HG03060 (cell line): Measurements from ENCODE around the gene CIB4.
"Not testable (repeated sequence)": the region's sequence is repeated elsewhere in the genome, so short reads cannot be mapped to it uniquely, and the experiment has no call there.

Experiments
- ATAC-seq: cut with Tn5 transposase; IDR thresholded peaks from one replicate; pipeline ENCODE4 v1.9.1; 2021; ENCODE audit warnings: low read depth, moderate number of reproducible peaks; ENCODE audit not compliant: unreplicated experiment

The CIB4 gene

DNA sequence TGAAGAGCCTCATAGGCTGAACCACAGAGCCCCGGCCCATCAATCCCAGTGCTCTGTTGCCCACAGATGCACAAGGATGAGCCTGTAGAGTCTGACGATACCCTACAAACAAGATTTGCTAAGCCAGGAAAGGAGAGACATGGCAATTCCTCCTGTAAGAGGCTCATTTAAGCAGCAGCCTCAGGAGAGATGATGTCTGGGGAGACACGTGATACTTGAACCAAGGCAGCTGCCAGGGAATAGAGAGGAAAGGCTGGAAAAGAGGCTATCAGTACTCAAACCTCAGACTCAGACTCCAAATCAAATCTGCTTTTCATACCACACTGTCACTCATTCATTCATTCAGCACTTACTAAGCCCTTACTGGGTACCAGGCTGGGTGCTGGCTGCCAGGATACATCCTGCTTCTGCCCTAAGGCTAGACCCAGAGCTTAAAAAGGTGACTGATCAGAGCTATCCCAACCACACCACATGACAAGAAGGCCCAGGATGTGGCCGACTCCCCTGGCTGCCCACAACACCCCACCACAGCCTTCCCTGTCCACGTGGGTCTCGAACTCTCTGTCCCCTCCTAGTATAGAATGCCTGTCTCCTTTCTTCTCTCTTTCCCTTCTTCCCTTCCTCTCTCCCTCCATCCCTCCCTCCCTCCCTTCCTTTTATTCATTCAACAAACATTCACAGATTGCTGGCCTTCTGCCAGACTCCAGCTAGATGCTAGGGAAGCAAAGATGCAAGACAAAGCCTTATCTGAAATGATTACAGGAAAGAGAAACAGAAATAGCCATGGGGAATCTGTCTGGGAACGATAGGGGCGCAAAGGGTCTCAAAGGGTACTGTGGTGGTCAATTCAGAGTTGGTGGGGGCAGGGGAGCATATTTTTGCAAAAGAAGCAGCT lies 27.9 kb upstream of the CIB4 start:
- no peak for ATAC-seq

DNA sequence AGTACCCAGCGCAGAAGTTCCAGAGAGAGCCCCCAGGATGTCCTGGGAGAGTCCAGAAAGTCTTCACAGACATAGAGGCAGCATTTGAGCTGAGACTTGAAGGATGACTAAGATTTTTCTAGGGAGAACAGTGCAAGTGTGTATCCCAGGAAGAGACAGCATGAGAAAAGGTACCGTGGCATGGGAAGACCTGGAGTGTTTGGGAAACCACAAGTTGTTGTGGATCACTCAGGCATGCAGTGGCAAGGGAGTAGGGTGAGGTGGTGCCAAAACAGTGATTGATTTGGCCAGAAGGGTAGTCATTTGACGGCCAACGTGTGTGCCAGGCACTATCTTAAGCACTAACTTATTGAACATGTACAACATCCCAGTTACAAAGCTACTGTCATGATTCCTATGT lies 26.9 kb upstream of the CIB4 start:
- no peak for ATAC-seq

- ATAC-seq = no peak
Measured at GRCh38 chr2:26666671-26667070, 25.5 kb upstream of the CIB4 start.

GRCh38 chr2:26665296-26665695 lies 24.1 kb upstream of the CIB4 start:
- not testable (repeated sequence) for ATAC-seq

- ATAC-seq = no peak
Measured at GRCh38 chr2:26660363-26660962, 19.3 kb upstream of the CIB4 start.

DNA sequence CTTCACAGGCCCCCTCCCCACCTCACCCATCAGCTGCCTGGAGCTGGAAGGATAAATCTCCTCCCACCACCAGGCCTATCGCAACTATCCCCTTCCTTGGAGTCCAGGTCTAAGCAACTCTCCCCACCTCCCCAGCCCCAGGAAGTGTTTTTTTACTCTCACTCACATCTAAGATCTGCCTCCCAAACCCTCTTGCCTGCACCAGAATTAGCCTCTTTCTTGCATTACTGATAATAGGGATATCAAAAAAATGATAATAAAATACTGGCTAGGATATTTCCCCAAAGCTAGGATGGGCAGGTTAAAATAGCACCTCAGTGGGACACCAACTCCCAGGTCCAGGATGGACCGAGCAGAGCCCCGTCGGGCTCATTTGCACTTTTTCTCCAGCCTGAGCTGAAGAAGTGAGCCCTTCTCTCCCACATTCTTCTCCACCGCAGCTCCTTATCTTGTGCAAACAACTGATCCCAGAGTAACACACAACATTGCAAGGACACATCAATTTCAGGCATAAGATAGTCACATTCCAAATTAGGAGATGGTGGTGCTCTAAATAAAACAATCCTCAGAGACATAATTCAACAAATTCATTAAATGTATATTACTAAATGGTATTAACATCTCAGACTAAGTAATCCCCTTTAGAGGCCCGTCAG lies 17.7 kb upstream of the CIB4 start:
- ATAC-seq = no peak

GRCh38 chr2:26657265-26657664 lies 16.1 kb upstream of the CIB4 start:
- no peak for ATAC-seq

GRCh38 chr2:26655611-26656195 lies 14.5 kb upstream of the CIB4 start:
- no peak for ATAC-seq

GRCh38 chr2:26655120-26655519 lies 14.0 kb upstream of the CIB4 start:
- ATAC-seq = not testable (repeated sequence)

DNA sequence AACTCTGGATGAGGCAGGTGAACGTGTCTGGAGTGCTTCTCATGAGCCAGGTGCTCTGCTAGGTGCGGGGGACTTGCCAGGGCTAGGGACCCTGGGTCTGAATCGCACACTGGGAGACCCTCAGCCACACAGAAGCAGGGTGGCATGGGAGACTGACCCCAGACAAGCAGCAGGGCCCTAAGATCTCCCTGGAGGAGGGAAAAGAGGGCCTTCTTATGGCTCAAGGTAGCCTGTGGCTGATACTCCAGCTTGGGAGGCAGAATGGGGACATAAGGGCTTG lies 12.8 kb upstream of the CIB4 start:
- no peak for ATAC-seq

DNA sequence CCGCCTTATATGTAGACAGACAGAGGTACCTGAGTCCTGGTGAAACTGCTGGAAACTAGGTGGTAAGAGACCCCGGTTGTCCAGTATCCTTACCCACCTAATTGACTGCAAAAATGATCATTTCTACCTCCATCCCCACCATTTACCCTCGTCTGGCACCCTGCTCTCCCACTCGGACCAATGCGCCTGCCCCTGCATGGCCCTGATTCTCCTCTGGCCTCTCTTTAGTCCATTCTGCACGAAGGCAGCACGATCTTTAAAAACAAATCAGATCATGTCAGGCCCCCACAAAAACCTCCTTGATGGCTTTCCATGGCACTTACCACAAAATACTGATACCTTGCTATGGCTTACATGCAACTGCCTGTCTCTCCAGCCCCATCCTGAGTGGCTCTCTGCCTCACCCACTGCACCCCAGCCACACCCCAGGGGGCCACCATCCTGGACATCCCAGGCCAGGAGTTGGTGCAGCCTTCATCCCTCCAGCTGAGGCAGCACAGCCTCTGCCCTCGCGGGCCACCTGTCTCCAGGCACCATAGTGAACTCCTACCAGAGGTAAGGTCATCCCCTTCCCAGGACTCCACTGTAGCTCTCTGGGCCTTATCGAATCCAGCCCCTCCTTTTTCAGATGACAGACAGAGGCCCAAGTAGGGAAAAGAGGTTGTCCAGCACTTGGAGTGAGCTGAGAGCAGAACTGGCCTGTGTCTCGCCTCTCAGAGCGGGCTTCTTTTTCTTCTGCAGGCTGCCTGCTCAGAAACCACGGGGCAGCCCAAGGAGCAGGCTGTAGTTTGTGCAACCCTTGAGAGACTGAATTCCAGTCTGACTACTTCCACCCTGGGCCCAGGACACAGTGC lies 12.3 kb upstream of the CIB4 start:
- no peak for ATAC-seq

GRCh38 chr2:26652361-26653041 lies 11.3 kb upstream of the CIB4 start:
- ATAC-seq = no peak

- ATAC-seq = no peak
Measured at GRCh38 chr2:26651799-26652198, 10.6 kb upstream of the CIB4 start.

- ATAC-seq = no peak
Measured at GRCh38 chr2:26651470-26651771, 10.3 kb upstream of the CIB4 start.

- ATAC-seq = no peak
Measured at GRCh38 chr2:26650713-26651469, 9.7 kb upstream of the CIB4 start.

DNA sequence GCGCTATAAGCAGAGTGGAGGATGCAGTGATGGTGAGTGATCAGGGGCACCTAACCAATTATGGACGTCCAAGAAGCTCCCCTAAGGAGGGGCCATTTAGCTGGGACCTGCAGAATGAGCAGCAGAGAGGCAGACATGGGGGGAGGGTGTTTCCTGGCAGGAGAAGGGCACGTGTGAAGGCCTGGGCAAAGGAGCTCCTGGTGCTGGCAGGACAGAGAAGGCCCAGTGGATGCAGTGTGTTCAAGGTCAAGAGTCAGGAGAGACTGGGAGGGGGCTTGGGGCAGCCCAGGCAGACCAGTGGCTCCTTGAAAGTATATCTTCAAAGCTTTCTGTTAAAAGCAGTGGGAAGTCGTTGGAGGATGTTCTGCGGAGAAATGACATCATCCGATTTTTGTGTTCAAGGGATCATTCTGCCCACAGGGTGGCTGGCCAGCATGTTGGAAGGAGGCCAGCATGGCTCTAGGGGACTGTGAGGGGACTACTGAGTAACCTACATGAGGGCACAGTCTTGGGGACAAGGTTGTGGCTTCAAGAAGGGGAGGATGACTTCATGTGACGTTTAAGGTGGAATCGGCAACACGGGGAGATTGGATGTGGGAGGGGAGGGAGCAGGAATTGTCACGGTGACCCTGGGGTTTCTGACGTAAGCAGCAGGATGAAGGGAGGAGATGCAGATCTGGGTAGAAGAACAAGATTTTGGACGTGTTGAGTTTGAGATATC lies 9.0 kb upstream of the CIB4 start:
- no peak for ATAC-seq

GRCh38 chr2:26649322-26649721 lies 8.2 kb upstream of the CIB4 start:
- ATAC-seq = no peak

- no peak for ATAC-seq
Measured at GRCh38 chr2:26648516-26648915, 7.3 kb upstream of the CIB4 start.

GRCh38 chr2:26647981-26648380 lies 6.8 kb upstream of the CIB4 start:
- ATAC-seq = no peak
